ENCODE results near the gene HDAC9. TPM values are rescaled to one million over a fixed set of nuclear protein-coding genes. Genes with fewer than 3 reads are reported as not detected.

HDAC9 gene
- total and polyA plus RNA-seq, 11 donors, result 4.8 to 62.9 (median 30.6) TPM

DNA sequence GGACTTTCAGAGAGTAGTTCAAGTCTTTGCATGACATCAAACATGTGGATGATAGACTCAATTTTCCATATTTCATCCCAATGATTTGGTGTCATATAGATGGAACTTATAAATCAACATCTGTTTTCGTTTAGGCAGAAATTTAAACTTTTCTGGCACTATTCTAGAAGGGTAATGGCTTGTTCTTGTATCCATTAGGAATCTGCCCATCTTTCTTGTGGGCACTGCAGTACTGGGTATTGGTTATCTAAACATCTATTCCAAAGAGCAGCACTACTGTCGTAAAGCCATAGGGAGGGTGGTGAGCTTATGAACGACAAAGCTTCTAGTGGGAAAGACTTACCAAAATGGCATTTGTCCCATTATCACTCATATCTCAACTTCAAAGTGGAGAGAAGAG lies 348.4 kb downstream of the HDAC9 start:
- H3K9me3 ChIP-seq, result no peaks in the 10 kb centered on the region
- H3K4me3 ChIP-seq, result no peak overlapping the region
- H3K27me3 ChIP-seq, result no peaks in the 10 kb centered on the region
- DNase-seq, result no peak
- no peaks in the 10 kb centered on the region for H3K36me3 ChIP-seq
- WGBS, 4 donors, result 64 to 79% (median 69%) methylated on average over 3 of the region's 3 CpGs
- ATAC-seq, result no peak
- TF ChIP-seq, protein P1, sequence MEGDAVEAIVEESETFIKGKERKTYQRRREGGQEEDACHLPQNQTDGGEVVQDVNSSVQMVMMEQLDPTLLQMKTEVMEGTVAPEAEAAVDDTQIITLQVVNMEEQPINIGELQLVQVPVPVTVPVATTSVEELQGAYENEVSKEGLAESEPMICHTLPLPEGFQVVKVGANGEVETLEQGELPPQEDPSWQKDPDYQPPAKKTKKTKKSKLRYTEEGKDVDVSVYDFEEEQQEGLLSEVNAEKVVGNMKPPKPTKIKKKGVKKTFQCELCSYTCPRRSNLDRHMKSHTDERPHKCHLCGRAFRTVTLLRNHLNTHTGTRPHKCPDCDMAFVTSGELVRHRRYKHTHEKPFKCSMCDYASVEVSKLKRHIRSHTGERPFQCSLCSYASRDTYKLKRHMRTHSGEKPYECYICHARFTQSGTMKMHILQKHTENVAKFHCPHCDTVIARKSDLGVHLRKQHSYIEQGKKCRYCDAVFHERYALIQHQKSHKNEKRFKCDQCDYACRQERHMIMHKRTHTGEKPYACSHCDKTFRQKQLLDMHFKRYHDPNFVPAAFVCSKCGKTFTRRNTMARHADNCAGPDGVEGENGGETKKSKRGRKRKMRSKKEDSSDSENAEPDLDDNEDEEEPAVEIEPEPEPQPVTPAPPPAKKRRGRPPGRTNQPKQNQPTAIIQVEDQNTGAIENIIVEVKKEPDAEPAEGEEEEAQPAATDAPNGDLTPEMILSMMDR (IDR thresholded peaks at IDR 0.05), result no peak
- no peak for TF ChIP-seq POLR2A (IDR thresholded peaks at IDR 0.05)
- H3K27ac ChIP-seq, result no peak overlapping the region
- H3K4me1 ChIP-seq, result no peaks in the 10 kb centered on the region
- intact Hi-C loops (cut with DNase I), result no loop called here

DNA sequence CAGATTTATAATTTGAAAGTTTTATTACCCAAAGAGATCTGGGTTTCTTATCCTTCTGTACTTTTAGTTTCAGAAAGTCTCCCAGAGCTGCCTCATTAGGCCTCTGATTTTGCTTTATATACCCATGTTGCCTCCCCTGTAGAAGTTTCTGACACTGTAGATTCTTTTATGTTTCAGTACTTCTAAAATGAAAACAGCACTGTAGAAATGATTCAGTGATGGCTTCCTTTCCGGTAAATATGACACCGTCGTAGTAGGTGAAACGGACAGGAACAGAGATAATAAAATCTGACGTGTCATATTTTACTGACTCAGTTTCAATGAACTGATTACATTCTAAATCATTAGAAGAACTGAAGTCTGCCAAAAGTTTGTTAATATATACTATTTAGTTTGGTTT lies 349.2 kb downstream of the HDAC9 start:
- Histone ChIP-seq H3K27ac (no peak overlapping the region), H3K36me3 (no peaks in the 10 kb centered on the region), H3K9me3 (no peaks in the 10 kb centered on the region), H3K4me1 (no peaks in the 10 kb centered on the region), H3K4me3 (no peak overlapping the region), H3K27me3 (no peaks in the 10 kb centered on the region)
- ATAC-seq, result no peak
- intact Hi-C loops (cut with DNase I), result no loop called here
- no peak for DNase-seq
- 88 to 93% (median 91%) methylated on average over 5 of the region's 5 CpGs for WGBS, 4 donors
- no peak for TF ChIP-seq POLR2A (IDR thresholded peaks at IDR 0.05)

DNA sequence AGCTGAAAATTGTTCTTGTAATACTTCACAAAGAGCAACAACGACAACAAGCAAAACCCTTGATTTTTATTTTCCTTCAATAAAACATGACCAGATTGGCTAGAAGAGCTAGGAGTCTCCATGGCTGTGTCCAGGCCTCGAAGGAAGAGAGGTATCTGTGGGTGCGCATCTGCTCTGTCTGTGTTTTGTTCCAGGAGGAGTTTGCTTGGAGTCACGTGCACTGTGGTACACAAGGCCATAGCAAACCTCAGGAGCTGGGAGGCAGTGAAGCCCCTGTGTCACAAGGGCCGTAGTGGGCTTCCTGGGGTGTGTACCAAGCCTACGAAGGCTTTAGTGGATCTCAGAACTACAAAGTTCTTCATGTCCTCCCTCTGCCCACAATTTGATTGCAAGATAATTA lies 350.2 kb downstream of the HDAC9 start:
- intact Hi-C loops (cut with DNase I), result no loop called here
- TF ChIP-seq POLR2A (IDR thresholded peaks at IDR 0.05), result no peak
- TF ChIP-seq, protein P1 (IDR thresholded peaks at IDR 0.05), result no peak
- 86 to 95% (median 91%) methylated on average over 6 of the region's 6 CpGs for WGBS, 4 donors
- Histone ChIP-seq H3K9me3 (no peaks in the 10 kb centered on the region), H3K4me3 (no peak overlapping the region), H3K27me3 (no peaks in the 10 kb centered on the region), H3K4me1 (no peaks in the 10 kb centered on the region), H3K36me3 (no peaks in the 10 kb centered on the region), H3K27ac (no peak overlapping the region)
- ATAC-seq, result no peak
- no peak for DNase-seq

DNA sequence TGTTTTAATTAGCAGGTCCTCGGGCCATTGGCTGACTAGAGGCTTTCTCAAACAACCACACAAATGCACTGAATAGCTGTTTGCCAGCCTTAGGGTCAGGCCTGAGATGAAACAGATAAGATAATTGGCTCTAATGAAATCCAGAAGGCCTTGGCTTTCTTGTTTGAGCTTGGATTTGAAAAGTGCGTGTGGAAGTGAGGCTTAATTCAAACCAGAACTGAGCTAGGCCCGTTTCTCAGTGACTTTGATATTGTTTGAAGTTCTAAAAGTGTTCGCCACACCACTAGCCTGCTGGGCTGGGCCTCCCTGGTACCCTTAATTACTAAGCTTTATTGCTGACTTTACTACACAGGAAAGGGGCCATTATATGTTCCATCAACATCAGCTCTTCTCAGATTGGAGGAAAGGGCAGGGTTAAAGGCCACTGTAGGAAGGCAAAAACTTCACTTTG lies 351.2 kb downstream of the HDAC9 start:
- Histone ChIP-seq H3K27ac (no peak overlapping the region), H3K4me1 (no peaks in the 10 kb centered on the region), H3K27me3 (no peaks in the 10 kb centered on the region), H3K9me3 (no peaks in the 10 kb centered on the region), H3K4me3 (no peak overlapping the region), H3K36me3 (no peaks in the 10 kb centered on the region)
- DNase-seq (no peak), ATAC-seq (no peak)
- TF ChIP-seq, protein P1 (IDR thresholded peaks at IDR 0.05), result no peak
- no peak for TF ChIP-seq POLR2A (IDR thresholded peaks at IDR 0.05)
- 76 to 85% (median 82%) methylated on average over 4 of the region's 4 CpGs for WGBS, 4 donors
- intact Hi-C loops (cut with DNase I), result no loop called here

DNA sequence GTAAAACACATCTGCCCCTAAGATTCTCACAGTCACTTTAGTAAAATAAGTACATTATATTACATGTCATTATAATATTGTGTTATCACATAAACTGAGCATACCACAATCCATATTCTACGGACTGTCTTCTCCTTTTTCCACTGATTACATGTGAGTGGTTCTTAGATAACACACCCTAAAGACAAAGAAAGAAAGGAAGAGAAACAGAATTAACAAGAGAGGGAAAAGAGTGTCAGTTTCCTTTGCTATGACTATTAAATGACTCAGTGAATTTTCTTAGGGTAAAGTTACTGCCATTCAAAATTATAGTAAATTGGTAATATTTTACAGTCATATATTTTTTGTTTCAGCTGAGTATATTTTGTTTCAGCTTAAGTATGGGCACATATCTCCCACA lies 353.6 kb downstream of the HDAC9 start:
- 54 to 77% (median 62%) methylated on average over 1 of the region's 1 CpG for WGBS, 4 donors
- Histone ChIP-seq H3K27ac (no peak overlapping the region), H3K4me1 (no peaks in the 10 kb centered on the region), H3K36me3 (no peaks in the 10 kb centered on the region), H3K27me3 (no peaks in the 10 kb centered on the region), H3K4me3 (no peak overlapping the region), H3K9me3 (no peaks in the 10 kb centered on the region)
- TF ChIP-seq POLR2A (IDR thresholded peaks at IDR 0.05), result no peak
- TF ChIP-seq, protein P1 (IDR thresholded peaks at IDR 0.05), result no peak
- intact Hi-C loops (cut with DNase I), result no loop called here
- ATAC-seq, result no peak
- DNase-seq, result no peak
